Peyer's patch (tissue), 4 donors: Measurements from ENCODE around the gene TERB1. TPM values are rescaled to one million over a fixed set of nuclear protein-coding genes. Genes with fewer than 3 reads are reported as not detected.

ENCODE experiments used
- DNase-seq, 3 donors: peaks; one replicate each; pipeline ENCODE4 v3.0.0-alpha.2; 2017 to 2019
- H3K27ac ChIP-seq, 4 donors: fragments of 200-600 bp; sonication (generic); one replicate each; pipeline ENCODE4 v1.5.1; 2016 to 2019
- H3K27me3 ChIP-seq, 2 donors: fragments of 200-600 bp; sonication (generic); one replicate each; pipeline ENCODE4 v1.5.1; 2019
- H3K36me3 ChIP-seq, 3 donors: fragments of 200-600 bp; sonication (generic); one replicate each; pipeline ENCODE4 v1.5.1; 2016 to 2019
- H3K4me1 ChIP-seq, 4 donors: fragments of 200-600 bp; sonication (generic); one replicate each; pipeline ENCODE4 v1.5.1; 2016 to 2019
- H3K4me3 ChIP-seq, 4 donors: fragments of 200-600 bp; sonication (generic); 1 replicate in 3 of 4; 2 replicates in 1 of 4; pipeline ENCODE4 v1.5.1; 2016 to 2019; ENCODE audit warnings: mild to moderate bottlenecking in 1 of 4
- H3K9me3 ChIP-seq, 4 donors: fragments of 200-600 bp; sonication (generic); one replicate each; pipeline ENCODE4 v1.5.1; 2016 to 2019; ENCODE audit warnings: mild to moderate bottlenecking in 1 of 4
- POLR2A ChIP-seq, 2 donors: fragments of 450-650 bp; IDR thresholded peaks; one replicate each; pipeline ENCODE4 v1.5.1; 2017; ENCODE audit warnings: antibody characterized with exemption in 2 of 2, mild to moderate bottlenecking in 2 of 2, moderate library complexity in 2 of 2
- total RNA-seq, 4 donors: library from RNA; depleted of rRNA; stranded (reverse); fragments of >200 nt; gene quantifications; one replicate each; pipeline ENCODE4 v1.1.0, GENCODE V29; 2016
- TF ChIP-seq, protein P1 (sequence below), 6 experiments: fragments of 450-650 bp in 4 of 6; fragments of 200-600 bp in 2 of 6; sonication (generic) in 1 of 6; IDR thresholded peaks; one replicate each; pipeline ENCODE4 v1.5.1; 2017 to 2019; ENCODE audit warnings: antibody characterized with exemption in 6 of 6, mild to moderate bottlenecking in 3 of 6, moderate library complexity in 1 of 6

The TERB1 gene
- total RNA-seq, 4 donors from 2014 or later = 0.40 TPM; not detected in 3

- H3K4me1 ChIP-seq = peaks cover 0 to 37% (median 7%) of the 10 kb centered on the region in 4 donors
- TF ChIP-seq, protein P1, sequence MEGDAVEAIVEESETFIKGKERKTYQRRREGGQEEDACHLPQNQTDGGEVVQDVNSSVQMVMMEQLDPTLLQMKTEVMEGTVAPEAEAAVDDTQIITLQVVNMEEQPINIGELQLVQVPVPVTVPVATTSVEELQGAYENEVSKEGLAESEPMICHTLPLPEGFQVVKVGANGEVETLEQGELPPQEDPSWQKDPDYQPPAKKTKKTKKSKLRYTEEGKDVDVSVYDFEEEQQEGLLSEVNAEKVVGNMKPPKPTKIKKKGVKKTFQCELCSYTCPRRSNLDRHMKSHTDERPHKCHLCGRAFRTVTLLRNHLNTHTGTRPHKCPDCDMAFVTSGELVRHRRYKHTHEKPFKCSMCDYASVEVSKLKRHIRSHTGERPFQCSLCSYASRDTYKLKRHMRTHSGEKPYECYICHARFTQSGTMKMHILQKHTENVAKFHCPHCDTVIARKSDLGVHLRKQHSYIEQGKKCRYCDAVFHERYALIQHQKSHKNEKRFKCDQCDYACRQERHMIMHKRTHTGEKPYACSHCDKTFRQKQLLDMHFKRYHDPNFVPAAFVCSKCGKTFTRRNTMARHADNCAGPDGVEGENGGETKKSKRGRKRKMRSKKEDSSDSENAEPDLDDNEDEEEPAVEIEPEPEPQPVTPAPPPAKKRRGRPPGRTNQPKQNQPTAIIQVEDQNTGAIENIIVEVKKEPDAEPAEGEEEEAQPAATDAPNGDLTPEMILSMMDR (IDR thresholded peaks at IDR 0.05) = no peak
- TF ChIP-seq POLR2A (IDR thresholded peaks at IDR 0.05) = peak; percentile 54 to 61
- peaks cover 0 to 69% (median 0%) of the 10 kb centered on the region in 3 donors for H3K36me3 ChIP-seq
- H3K4me3 ChIP-seq = no peak overlapping the region
- peak in 1 of 3 donors; percentile 66 for DNase-seq
- no peaks in the 10 kb centered on the region for H3K27me3 ChIP-seq
- H3K9me3 ChIP-seq = no peaks in the 10 kb centered on the region
- peak overlapping the region in 3 of 4 donors; percentile 69 to 87 (median 81) for H3K27ac ChIP-seq
Measured at GRCh38 chr16:66740533-66740932, 60.9 kb downstream of the TERB1 start.

- H3K27me3 ChIP-seq = no peaks in the 10 kb centered on the region
- peaks cover 0 to 37% (median 7%) of the 10 kb centered on the region in 4 donors for H3K4me1 ChIP-seq
- no peak overlapping the region for H3K4me3 ChIP-seq
- H3K36me3 ChIP-seq = peaks cover 0 to 69% (median 0%) of the 10 kb centered on the region in 3 donors
- H3K27ac ChIP-seq = peak overlapping the region in 3 of 4 donors; percentile 69 to 87 (median 81)
- no peaks in the 10 kb centered on the region for H3K9me3 ChIP-seq
- DNase-seq = peak in 1 of 3 donors; percentile 59
- TF ChIP-seq POLR2A (IDR thresholded peaks at IDR 0.05) = no peak
- TF ChIP-seq, protein P1 (IDR thresholded peaks at IDR 0.05) = peak in 5 of 6 experiments; percentile 40 to 70 (median 58)
Measured at GRCh38 chr16:66740010-66740409, 61.4 kb downstream of the TERB1 start.

GRCh38 chr16:66735891-66736290 lies 65.5 kb downstream of the TERB1 start:
- Histone ChIP-seq H3K36me3 (peaks cover 0 to 83% (median 0%) of the 10 kb centered on the region in 3 donors), H3K27me3 (no peaks in the 10 kb centered on the region), H3K4me1 (peaks cover 0 to 18% (median 1%) of the 10 kb centered on the region in 4 donors), H3K4me3 (no peak overlapping the region), H3K27ac (no peak overlapping the region), H3K9me3 (no peaks in the 10 kb centered on the region)
- no peak for TF ChIP-seq POLR2A (IDR thresholded peaks at IDR 0.05)
- TF ChIP-seq, protein P1 (IDR thresholded peaks at IDR 0.05) = no peak
- DNase-seq = no peak

DNA sequence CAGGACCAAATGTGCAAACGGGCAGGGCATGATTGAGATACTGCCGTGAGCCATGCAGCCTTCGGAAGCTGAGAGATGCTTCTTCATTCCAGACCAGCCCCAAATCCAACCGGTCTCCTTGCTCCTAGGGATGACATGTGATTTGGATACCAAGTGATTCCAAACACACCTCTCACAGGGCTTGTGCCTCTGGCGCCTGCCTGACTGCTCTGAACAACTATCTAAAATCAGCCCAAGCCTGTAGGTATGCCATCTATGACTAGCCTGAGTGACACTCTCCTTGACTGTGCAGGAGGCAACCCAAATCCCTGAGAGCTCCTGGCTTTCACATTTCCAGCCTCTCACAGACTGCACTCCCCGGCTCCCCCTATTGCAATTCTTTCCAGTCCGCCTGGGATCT lies 70.3 kb downstream of the TERB1 start:
- Histone ChIP-seq H3K36me3 (peaks cover 0 to 90% (median 3%) of the 10 kb centered on the region in 3 donors), H3K27ac (no peak overlapping the region), H3K27me3 (no peaks in the 10 kb centered on the region), H3K9me3 (no peaks in the 10 kb centered on the region), H3K4me1 (no peaks in the 10 kb centered on the region), H3K4me3 (no peak overlapping the region)
- DNase-seq = no peak
- TF ChIP-seq, protein P1 (IDR thresholded peaks at IDR 0.05) = no peak
- no peak for TF ChIP-seq POLR2A (IDR thresholded peaks at IDR 0.05)

DNA sequence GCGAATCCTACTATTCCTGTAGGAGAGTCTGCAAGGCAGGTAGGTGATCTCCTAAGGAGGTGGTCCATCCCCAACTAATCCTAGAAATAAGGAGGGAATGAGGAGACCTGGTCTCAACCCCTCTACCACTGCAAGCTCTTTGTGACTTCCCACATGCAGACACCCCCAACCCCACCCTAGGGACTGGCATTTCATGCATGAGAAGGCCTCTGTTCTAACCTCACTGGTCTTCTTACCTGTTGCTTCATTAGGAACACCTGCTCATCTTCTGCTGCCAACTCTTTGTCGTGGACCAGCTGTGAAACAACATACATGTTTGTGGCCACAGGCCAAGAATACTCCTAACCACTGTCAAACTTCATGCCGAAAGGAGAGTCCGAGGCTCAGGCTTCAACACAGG lies 72.6 kb downstream of the TERB1 start:
- Histone ChIP-seq H3K27ac (no peak overlapping the region), H3K4me1 (no peaks in the 10 kb centered on the region), H3K9me3 (no peaks in the 10 kb centered on the region), H3K4me3 (no peak overlapping the region), H3K36me3 (peaks cover 0 to 90% (median 3%) of the 10 kb centered on the region in 3 donors), H3K27me3 (no peaks in the 10 kb centered on the region)
- DNase-seq = no peak
- no peak for TF ChIP-seq POLR2A (IDR thresholded peaks at IDR 0.05)
- TF ChIP-seq, protein P1 (IDR thresholded peaks at IDR 0.05) = no peak
